ENCODE results near the gene FBXW4. TPM values are rescaled to one million over a fixed set of nuclear protein-coding genes. Genes with fewer than 3 reads are reported as not detected.

The FBXW4 gene
- total RNA-seq, 1 donor from 2014 or later, result 33.4 TPM

DNA sequence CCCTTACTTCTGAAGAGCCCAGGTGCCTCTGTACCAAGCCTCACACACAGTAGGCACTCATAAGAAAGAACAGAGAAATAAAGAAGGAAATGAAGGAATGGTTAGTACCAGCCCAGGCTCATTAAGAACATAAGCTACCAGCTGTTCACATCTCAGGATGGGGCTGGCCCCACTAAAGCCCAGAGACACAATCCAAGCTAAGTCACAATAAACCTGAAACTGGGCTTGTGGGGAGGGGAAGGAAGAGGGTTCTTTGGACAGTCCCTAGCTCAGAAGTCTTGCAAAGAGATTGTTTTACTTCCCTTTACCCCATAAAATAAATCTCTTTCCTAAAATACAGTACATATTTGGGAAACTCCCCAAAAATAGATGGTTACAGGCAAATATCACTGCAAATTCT is 24.3 kb downstream of the FBXW4 start:
- H3K4me1 Mint-ChIP-seq, result no peaks in the 10 kb centered on the region
- peaks cover 21% of the 10 kb centered on the region for H3K36me3 Mint-ChIP-seq (ENCODE audit: low read depth)

GRCh38 chr10:101669181-101669580 is 25.8 kb downstream of the FBXW4 start:
- H3K4me1 Mint-ChIP-seq, result no peaks in the 10 kb centered on the region
- DNase-seq (ENCODE audit: low read depth, low spot score), result no peak
- no peak overlapping the region for H3K4me3 Mint-ChIP-seq
- no peaks in the 10 kb centered on the region for H3K27me3 Mint-ChIP-seq (ENCODE audit: low read depth)
- H3K9me3 Mint-ChIP-seq, result no peaks in the 10 kb centered on the region
- TF ChIP-seq, protein P1, sequence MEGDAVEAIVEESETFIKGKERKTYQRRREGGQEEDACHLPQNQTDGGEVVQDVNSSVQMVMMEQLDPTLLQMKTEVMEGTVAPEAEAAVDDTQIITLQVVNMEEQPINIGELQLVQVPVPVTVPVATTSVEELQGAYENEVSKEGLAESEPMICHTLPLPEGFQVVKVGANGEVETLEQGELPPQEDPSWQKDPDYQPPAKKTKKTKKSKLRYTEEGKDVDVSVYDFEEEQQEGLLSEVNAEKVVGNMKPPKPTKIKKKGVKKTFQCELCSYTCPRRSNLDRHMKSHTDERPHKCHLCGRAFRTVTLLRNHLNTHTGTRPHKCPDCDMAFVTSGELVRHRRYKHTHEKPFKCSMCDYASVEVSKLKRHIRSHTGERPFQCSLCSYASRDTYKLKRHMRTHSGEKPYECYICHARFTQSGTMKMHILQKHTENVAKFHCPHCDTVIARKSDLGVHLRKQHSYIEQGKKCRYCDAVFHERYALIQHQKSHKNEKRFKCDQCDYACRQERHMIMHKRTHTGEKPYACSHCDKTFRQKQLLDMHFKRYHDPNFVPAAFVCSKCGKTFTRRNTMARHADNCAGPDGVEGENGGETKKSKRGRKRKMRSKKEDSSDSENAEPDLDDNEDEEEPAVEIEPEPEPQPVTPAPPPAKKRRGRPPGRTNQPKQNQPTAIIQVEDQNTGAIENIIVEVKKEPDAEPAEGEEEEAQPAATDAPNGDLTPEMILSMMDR (conservative IDR thresholded peaks at IDR 0.05), result no peak
- H3K36me3 Mint-ChIP-seq (ENCODE audit: low read depth), result peaks cover 16% of the 10 kb centered on the region
- H3K27ac Mint-ChIP-seq (ENCODE audit: unreplicated experiment), result no peak overlapping the region

More for the DNA sequence above, 24.3 kb downstream of the FBXW4 start:
- no peak for DNase-seq (ENCODE audit: low read depth, low spot score)
- TF ChIP-seq, protein P1 (conservative IDR thresholded peaks at IDR 0.05), result no peak
- H3K27me3 Mint-ChIP-seq (ENCODE audit: low read depth), result no peaks in the 10 kb centered on the region
- H3K27ac Mint-ChIP-seq (ENCODE audit: unreplicated experiment), result no peak overlapping the region
- no peaks in the 10 kb centered on the region for H3K9me3 Mint-ChIP-seq
- no peak overlapping the region for H3K4me3 Mint-ChIP-seq

GRCh38 chr10:101668566-101668965 is 26.4 kb downstream of the FBXW4 start:
- no peak overlapping the region for H3K4me3 Mint-ChIP-seq
- no peaks in the 10 kb centered on the region for H3K27me3 Mint-ChIP-seq (ENCODE audit: low read depth)
- DNase-seq (ENCODE audit: low read depth, low spot score), result no peak
- TF ChIP-seq, protein P1 (conservative IDR thresholded peaks at IDR 0.05), result no peak
- peaks cover 16% of the 10 kb centered on the region for H3K36me3 Mint-ChIP-seq (ENCODE audit: low read depth)
- H3K4me1 Mint-ChIP-seq, result no peaks in the 10 kb centered on the region
- H3K27ac Mint-ChIP-seq (ENCODE audit: unreplicated experiment), result no peak overlapping the region
- no peaks in the 10 kb centered on the region for H3K9me3 Mint-ChIP-seq

- peaks cover 11% of the 10 kb centered on the region for H3K36me3 Mint-ChIP-seq (ENCODE audit: low read depth)
These were observed 28.9 kb downstream of the FBXW4 start for GRCh38 chr10:101666083-101666482.

DNA sequence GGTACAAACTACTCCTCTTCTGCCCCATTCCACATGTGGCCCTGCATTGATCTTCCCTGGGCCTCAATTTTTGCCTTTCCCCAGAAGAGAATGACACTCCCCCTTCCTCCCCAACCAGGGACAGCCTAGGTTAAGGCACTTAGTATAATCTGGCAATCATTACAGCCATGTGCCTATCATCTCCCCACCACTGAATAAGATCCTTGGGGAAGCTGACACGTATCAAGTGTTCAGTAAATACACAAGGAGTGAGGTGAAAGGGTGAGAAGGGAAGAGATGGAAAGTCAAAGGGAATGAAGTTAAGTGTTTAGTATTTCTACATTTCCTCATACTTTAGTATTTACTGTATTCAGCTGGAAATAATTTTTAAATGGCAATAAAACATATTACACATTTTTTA is 31.9 kb downstream of the FBXW4 start:
- DNase-seq (ENCODE audit: low read depth, low spot score), result no peak
- peaks cover 8% of the 10 kb centered on the region for H3K4me1 Mint-ChIP-seq
- no peaks in the 10 kb centered on the region for H3K27me3 Mint-ChIP-seq (ENCODE audit: low read depth)
- H3K4me3 Mint-ChIP-seq, result no peak overlapping the region
- no peaks in the 10 kb centered on the region for H3K9me3 Mint-ChIP-seq
- H3K27ac Mint-ChIP-seq (ENCODE audit: unreplicated experiment), result no peak overlapping the region
- TF ChIP-seq, protein P1 (conservative IDR thresholded peaks at IDR 0.05), result no peak
- peaks cover 4% of the 10 kb centered on the region for H3K36me3 Mint-ChIP-seq (ENCODE audit: low read depth)

More at GRCh38 chr10:101666083-101666482, 28.9 kb downstream of the FBXW4 start:
- Mint-ChIP-seq H3K9me3 (no peaks in the 10 kb centered on the region), H3K4me3 (no peak overlapping the region), H3K27ac (ENCODE audit: unreplicated experiment) (no peak overlapping the region), H3K27me3 (ENCODE audit: low read depth) (no peaks in the 10 kb centered on the region), H3K4me1 (no peaks in the 10 kb centered on the region)
- no peak for DNase-seq (ENCODE audit: low read depth, low spot score)
- TF ChIP-seq, protein P1 (conservative IDR thresholded peaks at IDR 0.05), result no peak

GRCh38 chr10:101660256-101660655 is 34.7 kb downstream of the FBXW4 start:
- no peaks in the 10 kb centered on the region for H3K9me3 Mint-ChIP-seq
- no peak overlapping the region for H3K4me3 Mint-ChIP-seq
- no peaks in the 10 kb centered on the region for H3K27me3 Mint-ChIP-seq (ENCODE audit: low read depth)
- peaks cover 12% of the 10 kb centered on the region for H3K36me3 Mint-ChIP-seq (ENCODE audit: low read depth)
- peaks cover 8% of the 10 kb centered on the region for H3K4me1 Mint-ChIP-seq
- TF ChIP-seq, protein P1 (conservative IDR thresholded peaks at IDR 0.05), result no peak
- no peak overlapping the region for H3K27ac Mint-ChIP-seq (ENCODE audit: unreplicated experiment)
- DNase-seq (ENCODE audit: low read depth, low spot score), result no peak
